Measurements from ENCODE around the gene MIS18A.

DNA sequence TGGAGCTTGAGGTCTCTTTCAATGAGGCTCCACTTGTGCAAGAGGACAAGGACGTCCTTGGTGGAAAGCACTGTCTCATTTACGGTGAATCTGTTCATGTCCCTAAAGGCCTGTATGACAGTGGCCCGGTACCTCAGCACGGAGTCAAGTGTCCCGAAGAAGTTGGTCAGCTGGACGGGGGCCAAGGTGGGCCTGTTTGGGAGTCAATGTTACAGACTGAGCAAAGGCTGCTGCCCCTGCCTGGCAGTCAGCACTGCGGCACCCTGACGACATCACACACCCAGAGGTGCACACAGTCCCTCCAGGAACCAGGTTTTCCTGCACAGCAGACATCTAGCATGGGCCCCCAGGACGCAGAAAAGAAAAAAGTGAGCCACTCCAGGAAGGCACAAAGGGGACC, 38.9 kb upstream of the MIS18A start:
- TF ChIP-seq POLR2A (IDR thresholded peaks at IDR 0.05; ENCODE audit: low read depth, low read length), result no peak
- TF ChIP-seq TAF1 (IDR thresholded peaks at IDR 0.05; ENCODE audit: borderline replicate concordance, low read depth, low read length), result no peak
- TF ChIP-seq POLR2AphosphoS5 (IDR thresholded peaks at IDR 0.05; ENCODE audit: low read depth, low read length), result no peak
